Trophoblast cell (in vitro differentiated cells and primary cell): ENCODE measurements around the gene KIF1B.
A peak's percentile ranks its signal among the peaks of the same experiment; 100 is the strongest.
"Not testable (repeated sequence)": the region's sequence is repeated elsewhere in the genome, so short reads cannot be mapped to it uniquely, and the experiment has no call there.

Experiments
- DNase-seq, 2 donors: peaks; one replicate each; pipeline ENCODE4 v3.0.0-alpha.2; 2016
- H2AFZ ChIP-seq: 2 replicates; pipeline ENCODE4 v1.6.1; 2013; ENCODE audit warnings: low read length, moderate library complexity, mild to moderate bottlenecking; ENCODE audit not compliant: insufficient read depth, poor library complexity
- H2AK5ac ChIP-seq: 2 replicates; pipeline ENCODE4 v1.6.1; 2013; ENCODE audit warnings: mild to moderate bottlenecking, low read length
- H2BK120ac ChIP-seq: 2 replicates; pipeline ENCODE4 v1.6.1; 2013; ENCODE audit warnings: low read length, mild to moderate bottlenecking, moderate library complexity; ENCODE audit not compliant: insufficient read depth, poor library complexity
- H2BK12ac ChIP-seq: 2 replicates; pipeline ENCODE4 v1.6.1; 2013; ENCODE audit warnings: mild to moderate bottlenecking, low read length, moderate library complexity
- H2BK5ac ChIP-seq: 2 replicates; pipeline ENCODE4 v1.6.1; 2013; ENCODE audit warnings: low read length, low read depth, moderate library complexity, mild to moderate bottlenecking; ENCODE audit not compliant: poor library complexity
- H3K14ac ChIP-seq: 2 replicates; pipeline ENCODE4 v1.6.1; 2013; ENCODE audit warnings: mild to moderate bottlenecking, low read length
- H3K18ac ChIP-seq: 2 replicates; pipeline ENCODE4 v1.6.1; 2013; ENCODE audit warnings: mild to moderate bottlenecking, low read length
- H3K23ac ChIP-seq: 2 replicates; pipeline ENCODE4 v1.6.1; 2013; ENCODE audit warnings: low read length
- H3K27ac ChIP-seq: 2 replicates; pipeline ENCODE4 v1.5.1; 2013; ENCODE audit warnings: low read depth, mild to moderate bottlenecking, inconsistent platforms, low read length, moderate library complexity
- H3K27me3 ChIP-seq: 2 replicates; pipeline ENCODE4 v1.6.1; 2013; ENCODE audit warnings: inconsistent platforms, mild to moderate bottlenecking, low read length, moderate library complexity; ENCODE audit not compliant: insufficient read depth
- H3K36me3 ChIP-seq, 2 experiments: 1 replicate in 1 of 2; 2 replicates in 1 of 2; pipeline ENCODE4 v1.6.1; 2013; ENCODE audit warnings: low read length in 2 of 2, mild to moderate bottlenecking in 2 of 2, moderate library complexity in 1 of 2; ENCODE audit not compliant: insufficient read depth in 2 of 2, control insufficient read depth in 1 of 2
- H3K4ac ChIP-seq: 2 replicates; pipeline ENCODE4 v1.6.1; 2013; ENCODE audit warnings: low read depth, mild to moderate bottlenecking, low read length, moderate library complexity
- H3K4me1 ChIP-seq, 2 experiments: 1 replicate in 1 of 2; 2 replicates in 1 of 2; pipeline ENCODE4 v1.6.1; 2013; ENCODE audit warnings: low read length in 2 of 2, mild to moderate bottlenecking in 2 of 2, moderate library complexity in 1 of 2; ENCODE audit not compliant: insufficient read depth in 2 of 2, control insufficient read depth in 1 of 2
- H3K4me2 ChIP-seq: 2 replicates; pipeline ENCODE4 v1.6.1; 2013; ENCODE audit warnings: inconsistent platforms, mild to moderate bottlenecking, low read length, moderate library complexity
- H3K4me3 ChIP-seq: 2 replicates; pipeline ENCODE4 v1.5.1; 2013; ENCODE audit warnings: mild to moderate bottlenecking, low read depth, low read length, inconsistent platforms
- H3K79me1 ChIP-seq: one replicate; pipeline ENCODE4 v1.6.1; 2013; ENCODE audit warnings: low read length
- H3K79me2 ChIP-seq: 2 replicates; pipeline ENCODE4 v1.6.1; 2013; ENCODE audit warnings: low read length, mild to moderate bottlenecking; ENCODE audit not compliant: control insufficient read depth, insufficient read depth, poor library complexity
- H3K9ac ChIP-seq: 2 replicates; pipeline ENCODE4 v1.6.1; 2013; ENCODE audit warnings: mild to moderate bottlenecking, low read length
- H3K9me3 ChIP-seq: 2 replicates; pipeline ENCODE4 v1.6.1; 2013; ENCODE audit warnings: low read depth, mild to moderate bottlenecking, control low read depth, inconsistent platforms, low read length; ENCODE audit not compliant: insufficient read depth
- H4K12ac ChIP-seq: 2 replicates; pipeline ENCODE4 v1.6.1; 2013; ENCODE audit warnings: low read depth, mild to moderate bottlenecking, low read length, moderate library complexity
- H4K8ac ChIP-seq: 2 replicates; pipeline ENCODE4 v1.6.1; 2013; ENCODE audit warnings: low read depth, mild to moderate bottlenecking, low read length, moderate library complexity
- H4K91ac ChIP-seq: one replicate; pipeline ENCODE4 v1.6.1; 2013; ENCODE audit warnings: low read depth, mild to moderate bottlenecking, low read length, moderate library complexity
- WGBS: extraction: QIAGEN DNeasy Blood & Tissue Kit; methylation state at CpG from one replicate; pipeline ENCODE4 v1.1.7; 2013; ENCODE audit warnings: missing lambda C conversion rate; ENCODE audit not compliant: insufficient read length, insufficient coverage; ENCODE audit errors: extremely low coverage; 5-methylcytosine and 5-hydroxymethylcytosine counted together

Gene KIF1B

DNA sequence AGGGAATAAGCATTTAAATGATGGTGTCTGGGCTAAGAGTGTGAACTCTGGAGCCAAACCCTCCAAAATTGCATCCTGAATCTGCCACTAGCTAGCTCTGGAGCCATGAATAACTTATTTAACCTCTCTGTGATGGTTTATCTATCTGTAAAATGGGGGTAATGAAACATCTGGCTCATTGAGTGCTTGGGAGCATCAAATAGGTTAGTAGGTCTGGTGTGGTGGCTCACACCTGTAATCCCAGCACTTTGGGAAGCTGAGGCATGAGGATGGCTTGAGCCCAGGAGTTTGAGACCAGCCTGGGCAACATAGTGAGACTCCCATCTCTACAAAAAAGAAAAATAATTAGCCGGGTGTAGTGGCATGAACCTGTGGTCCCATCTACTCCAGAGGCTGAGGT lies 42.8 kb downstream of the KIF1B start:
- no peaks in the 10 kb centered on the region for H3K27me3 ChIP-seq
- no peak overlapping the region for H2AFZ ChIP-seq
- no peak overlapping the region for H2AK5ac ChIP-seq
- no peak overlapping the region for H3K14ac ChIP-seq
- no peak overlapping the region for H2BK120ac ChIP-seq
- no peak overlapping the region for H4K91ac ChIP-seq
- H3K79me2 ChIP-seq: no peaks in the 10 kb centered on the region
- H3K27ac ChIP-seq: no peak overlapping the region
- no peak overlapping the region for H3K4me3 ChIP-seq
- no peak overlapping the region for H4K12ac ChIP-seq
- H2BK5ac ChIP-seq: no peak overlapping the region
- H3K9ac ChIP-seq: no peak overlapping the region
- peaks cover 0 to 3% of the 10 kb centered on the region in 2 experiments for H3K4me1 ChIP-seq
- peak overlapping the region; percentile 46 for H3K4ac ChIP-seq
- peaks cover 3 to 10% of the 10 kb centered on the region in 2 experiments for H3K36me3 ChIP-seq
- DNase-seq: no peak
- no peaks in the 10 kb centered on the region for H3K79me1 ChIP-seq
- no peak overlapping the region for H4K8ac ChIP-seq
- H3K9me3 ChIP-seq: no peaks in the 10 kb centered on the region
- WGBS: no CpG with 5 or more reads among the region's 1 CpG
- peak overlapping the region; percentile 42 for H3K18ac ChIP-seq
- H3K23ac ChIP-seq: no peak overlapping the region
- H3K4me2 ChIP-seq: no peak overlapping the region
- H2BK12ac ChIP-seq: no peak overlapping the region

DNA sequence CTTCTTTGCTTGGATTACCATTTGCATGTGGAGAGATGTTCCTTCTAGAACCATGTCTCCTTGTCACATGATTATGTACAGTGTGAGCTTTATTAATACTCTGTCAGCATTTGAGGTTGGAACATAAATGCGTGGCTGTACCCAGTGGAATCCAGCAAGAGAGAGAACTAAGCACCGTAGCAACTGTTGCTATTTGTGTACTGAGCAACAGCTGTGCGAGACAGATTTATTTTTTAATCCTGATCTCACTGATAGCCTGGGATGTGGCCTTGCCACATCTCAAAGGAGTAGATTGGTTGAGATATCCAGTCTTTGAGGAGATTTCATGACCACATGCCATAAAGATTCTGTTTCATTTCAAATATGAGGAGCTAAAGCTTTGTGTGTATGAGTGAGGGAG lies 43.4 kb downstream of the KIF1B start:
- no peak overlapping the region for H3K14ac ChIP-seq
- no peak overlapping the region for H2BK12ac ChIP-seq
- H4K91ac ChIP-seq: no peak overlapping the region
- H3K79me2 ChIP-seq: no peaks in the 10 kb centered on the region
- no peak overlapping the region for H3K4ac ChIP-seq
- no peak overlapping the region for H4K8ac ChIP-seq
- H2BK5ac ChIP-seq: no peak overlapping the region
- H3K4me1 ChIP-seq: peaks cover 0 to 3% of the 10 kb centered on the region in 2 experiments
- WGBS: no CpG with 5 or more reads among the region's 3 CpGs
- H3K27ac ChIP-seq: no peak overlapping the region
- peaks cover 3 to 12% of the 10 kb centered on the region in 2 experiments for H3K36me3 ChIP-seq
- no peak overlapping the region for H3K9ac ChIP-seq
- H3K9me3 ChIP-seq: no peaks in the 10 kb centered on the region
- no peak overlapping the region for H2BK120ac ChIP-seq
- no peaks in the 10 kb centered on the region for H3K79me1 ChIP-seq
- no peak overlapping the region for H3K4me3 ChIP-seq
- no peak overlapping the region for H3K23ac ChIP-seq
- peak; percentile 26 to 70 for DNase-seq
- no peak overlapping the region for H3K18ac ChIP-seq
- no peaks in the 10 kb centered on the region for H3K27me3 ChIP-seq
- H3K4me2 ChIP-seq: no peak overlapping the region
- H4K12ac ChIP-seq: no peak overlapping the region
- no peak overlapping the region for H2AFZ ChIP-seq
- H2AK5ac ChIP-seq: no peak overlapping the region

DNA sequence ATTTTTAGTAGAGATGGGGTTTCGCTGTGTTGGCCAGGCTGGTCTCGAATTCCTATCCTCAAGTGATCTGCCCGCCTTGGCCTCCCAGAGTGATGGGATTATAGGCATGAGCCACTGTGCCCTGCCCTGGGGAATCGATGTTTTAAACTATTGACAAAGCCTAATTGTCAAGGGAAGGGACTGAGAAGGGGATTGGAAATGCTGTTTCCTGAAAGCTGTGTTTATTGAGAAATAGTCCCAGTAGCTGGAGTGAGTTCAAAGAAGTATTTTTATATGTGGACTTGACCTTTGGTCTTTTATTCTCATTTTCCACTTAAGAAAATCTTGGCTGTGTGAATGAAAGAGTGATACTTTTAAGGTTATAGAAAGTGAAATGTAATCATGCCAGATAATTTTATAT lies 47.5 kb downstream of the KIF1B start:
- Histone ChIP-seq H3K23ac (no peak overlapping the region), H3K27me3 (no peaks in the 10 kb centered on the region), H2BK120ac (no peak overlapping the region), H3K9me3 (no peaks in the 10 kb centered on the region), H3K4me3 (no peak overlapping the region), H3K79me2 (no peaks in the 10 kb centered on the region), H3K4ac (no peak overlapping the region), H3K4me2 (no peak overlapping the region), H3K4me1 (no peaks in the 10 kb centered on the region), H3K9ac (no peak overlapping the region), H3K36me3 (peaks cover 13 to 20% of the 10 kb centered on the region in 2 experiments), H3K18ac (no peak overlapping the region), H2AK5ac (no peak overlapping the region), H2AFZ (no peak overlapping the region), H3K79me1 (no peaks in the 10 kb centered on the region), H3K14ac (no peak overlapping the region), H2BK12ac (no peak overlapping the region), H4K12ac (no peak overlapping the region), H2BK5ac (no peak overlapping the region), H3K27ac (no peak overlapping the region), H4K8ac (no peak overlapping the region), H4K91ac (no peak overlapping the region)
- no peak for DNase-seq
- no CpG with 5 or more reads among the region's 4 CpGs for WGBS

DNA sequence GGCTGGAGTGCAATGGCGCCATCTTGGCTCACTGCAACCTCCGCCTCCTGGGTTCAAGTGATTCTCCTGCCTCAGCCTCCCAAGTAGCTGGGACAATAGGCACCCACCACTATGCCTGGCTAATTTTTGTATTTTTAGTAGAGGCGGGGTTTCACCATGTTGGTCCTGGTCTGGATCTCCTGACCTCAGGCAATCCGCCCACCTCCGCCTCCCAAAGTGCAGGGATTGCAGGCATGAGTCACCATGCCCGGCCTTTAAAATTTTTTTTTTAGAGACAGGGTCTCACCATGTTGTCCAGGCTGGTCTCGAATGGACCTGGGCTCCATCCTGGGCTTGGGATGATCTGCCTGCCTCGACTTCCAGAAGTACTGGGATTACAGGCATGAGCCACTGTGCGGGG lies 49.2 kb downstream of the KIF1B start:
- not testable (repeated sequence) for H2BK5ac ChIP-seq, H3K27ac ChIP-seq, H3K4me2 ChIP-seq, H3K18ac ChIP-seq, H3K79me2 ChIP-seq, H3K14ac ChIP-seq, H2BK12ac ChIP-seq, H2AFZ ChIP-seq, H3K9ac ChIP-seq, H3K4me1 ChIP-seq, H3K79me1 ChIP-seq, H3K23ac ChIP-seq, H4K12ac ChIP-seq, H4K91ac ChIP-seq, H4K8ac ChIP-seq, H3K9me3 ChIP-seq, H2BK120ac ChIP-seq, H3K4ac ChIP-seq, H2AK5ac ChIP-seq, H3K4me3 ChIP-seq, DNase-seq, H3K27me3 ChIP-seq
- H3K36me3 ChIP-seq: peaks cover 15 to 22% of the 10 kb centered on the region in 2 experiments
- no CpG with 5 or more reads among the region's 9 CpGs for WGBS
